IMR-90 (cell line): ENCODE measurements around the gene NOM1. TPM values are rescaled to one million over a fixed set of nuclear protein-coding genes. Genes with fewer than 3 reads are reported as not detected.

Experiments used
- ATAC-seq: fragments of 200-7000 bp; cut with Tn5 transposase; 2 replicates; pipeline ENCODE4 v1.9.1; 2020; ENCODE audit warnings: low read depth, mild to moderate bottlenecking, moderate library complexity
- BruUV-seq: library from RNA; stranded (reverse); fragments of 400-500 nt; replicated peaks from 2 replicates; lab custom pipeline; 2021; lab: Mats Ljungman, UMichigan
- CTCF ChIA-PET: fragments of 300-600 bp; formaldehyde crosslinking; extraction: SDS; loops from one replicate; lab custom pipeline; 2021; ENCODE audit warnings: antibody characterized with exemption; lab: Yijun Ruan, JAX
- POLR2A ChIA-PET: fragments of 300-600 bp; sonication (Branson Sonifier 250); formaldehyde crosslinking; loops from one replicate; lab custom pipeline; 2022; ENCODE audit warnings: antibody characterized with exemption; ENCODE audit not compliant: unreplicated experiment; lab: Charles Lee
- DNase-seq: peaks from one replicate; pipeline ENCODE4 v3.0.0; 2013
- H2AFZ ChIP-seq: replicated peaks from 2 replicates; pipeline ENCODE3; 2013; ENCODE audit warnings: low read length, mild to moderate bottlenecking; ENCODE audit not compliant: poor library complexity
- H2AK5ac ChIP-seq: 2 replicates; pipeline ENCODE4 v1.6.1; 2013; ENCODE audit warnings: low read depth, low read length, inconsistent platforms
- H2AK9ac ChIP-seq: replicated peaks from 2 replicates; pipeline ENCODE3; 2013; ENCODE audit warnings: mild to moderate bottlenecking, low read depth, low read length, moderate library complexity; ENCODE audit not compliant: poor library complexity
- H2BK120ac ChIP-seq: 2 replicates; pipeline ENCODE4 v1.6.1; 2013; ENCODE audit warnings: low read depth, low read length, inconsistent platforms
- H2BK15ac ChIP-seq: 3 replicates; pipeline ENCODE4 v1.6.1; 2013; ENCODE audit warnings: low read depth, low read length, inconsistent platforms
- H2BK20ac ChIP-seq: 2 replicates; pipeline ENCODE4 v1.6.1; 2013; ENCODE audit warnings: low read depth, mild to moderate bottlenecking, inconsistent platforms, low read length, moderate library complexity
- H2BK5ac ChIP-seq: 2 replicates; pipeline ENCODE4 v1.6.1; 2013; ENCODE audit warnings: mild to moderate bottlenecking, low read depth, low read length, inconsistent platforms; ENCODE audit not compliant: poor library complexity, severe bottlenecking
- H3K14ac ChIP-seq: replicated peaks from 2 replicates; pipeline ENCODE4 v1.6.1; 2013; ENCODE audit warnings: low read depth, low read length, inconsistent platforms
- H3K18ac ChIP-seq: 2 replicates; pipeline ENCODE4 v1.6.1; 2013; ENCODE audit warnings: low read depth, low read length, control low read depth
- H3K23ac ChIP-seq: 2 replicates; pipeline ENCODE4 v1.6.1; 2013; ENCODE audit warnings: low read depth, low read length, inconsistent platforms
- H3K27ac ChIP-seq: 2 replicates; pipeline ENCODE4 v1.5.1; 2013; ENCODE audit warnings: mild to moderate bottlenecking, control low read depth, low read length; ENCODE audit not compliant: insufficient read depth
- H3K27me3 ChIP-seq: 2 replicates; pipeline ENCODE4 v1.6.1; 2013; ENCODE audit warnings: low read length; ENCODE audit not compliant: control insufficient read depth, insufficient read depth
- H3K36me3 ChIP-seq: 2 replicates; pipeline ENCODE4 v1.6.1; 2013; ENCODE audit warnings: low read length, mixed read lengths; ENCODE audit not compliant: control insufficient read depth, insufficient read depth
- H3K4ac ChIP-seq: 2 replicates; pipeline ENCODE4 v1.6.1; 2013; ENCODE audit warnings: low read depth, low read length, inconsistent platforms
- H3K4me1 ChIP-seq: 2 replicates; pipeline ENCODE4 v1.6.1; 2013; ENCODE audit warnings: low read length, mixed read lengths; ENCODE audit not compliant: control insufficient read depth, insufficient read depth
- H3K4me2 ChIP-seq: 2 replicates; pipeline ENCODE4 v1.6.1; 2013; ENCODE audit warnings: low read depth, mild to moderate bottlenecking, control low read depth, low read length, moderate library complexity
- H3K4me3 ChIP-seq: 2 replicates; pipeline ENCODE4 v1.5.1; 2013; ENCODE audit warnings: low read depth, mild to moderate bottlenecking, control low read depth, low read length, moderate library complexity; ENCODE audit not compliant: insufficient read depth
- H3K56ac ChIP-seq: 2 replicates; pipeline ENCODE4 v1.6.1; 2013; ENCODE audit warnings: low read length, inconsistent platforms; ENCODE audit not compliant: insufficient read depth; ENCODE audit errors: extremely low read depth
- H3K79me1 ChIP-seq, 2 experiments: 2 replicates each; pipeline ENCODE4 v1.6.1; 2013; ENCODE audit warnings: low read length in 2 of 2, inconsistent platforms in 1 of 2, low read depth in 1 of 2
- H3K9ac ChIP-seq: 2 replicates; pipeline ENCODE4 v1.6.1; 2013; ENCODE audit warnings: low read depth, low read length, control low read depth
- H3K9me1 ChIP-seq: 2 replicates; pipeline ENCODE4 v1.6.1; 2013; ENCODE audit warnings: low read length, inconsistent platforms; ENCODE audit not compliant: insufficient read depth
- H3K9me3 ChIP-seq: 2 replicates; pipeline ENCODE4 v1.6.1; 2013; ENCODE audit warnings: low read length; ENCODE audit not compliant: control insufficient read depth, insufficient read depth
- H4K20me1 ChIP-seq: 2 replicates; pipeline ENCODE4 v1.6.1; 2013; ENCODE audit warnings: low read length, inconsistent platforms; ENCODE audit not compliant: insufficient read depth
- H4K5ac ChIP-seq: 2 replicates; pipeline ENCODE4 v1.6.1; 2013; ENCODE audit warnings: mild to moderate bottlenecking, low read depth, low read length, control low read depth
- H4K8ac ChIP-seq, 2 experiments: 2 replicates each; pipeline ENCODE4 v1.6.1; 2013; ENCODE audit warnings: low read depth in 2 of 2, low read length in 2 of 2, control low read depth in 1 of 2, inconsistent platforms in 1 of 2
- H4K91ac ChIP-seq: 2 replicates; pipeline ENCODE4 v1.6.1; 2013; ENCODE audit warnings: low read depth, low read length, inconsistent platforms; ENCODE audit not compliant: insufficient read depth
- BHLHE40 ChIP-seq: fragments of 150-350 bp; IDR thresholded peaks from 2 replicates; pipeline ENCODE4 v1.6.1; 2016; ENCODE audit warnings: mild to moderate bottlenecking, low read depth, low read length
- CEBPB ChIP-seq: IDR thresholded peaks from 2 replicates; pipeline ENCODE4 v1.6.1; 2012; ENCODE audit warnings: low read depth, low read length, improper control_type of control experiment
- CHD1 ChIP-seq: IDR thresholded peaks from 2 replicates; pipeline ENCODE4 v1.6.1; 2012; ENCODE audit warnings: low read depth, low read length, improper control_type of control experiment
- ELK1 ChIP-seq: fragments of 150-350 bp; IDR thresholded peaks from 2 replicates; pipeline ENCODE4 v1.6.1; 2016; ENCODE audit warnings: low read depth, mild to moderate bottlenecking, low read length, moderate library complexity, borderline replicate concordance
- FOS ChIP-seq: fragments of 150-350 bp; IDR thresholded peaks from 2 replicates; pipeline ENCODE4 v1.6.1; 2016; ENCODE audit warnings: low read depth, low read length
- MAZ ChIP-seq: IDR thresholded peaks from 2 replicates; pipeline ENCODE4 v1.6.1; 2012; ENCODE audit warnings: low read depth, mild to moderate bottlenecking, low read length, improper control_type of control experiment, moderate library complexity, borderline replicate concordance
- MXI1 ChIP-seq: IDR thresholded peaks from 2 replicates; pipeline ENCODE4 v1.6.1; 2012; ENCODE audit warnings: low read depth, mild to moderate bottlenecking, low read length, moderate library complexity, borderline replicate concordance
- NFE2L2 ChIP-seq: fragments of 150-350 bp; IDR thresholded peaks from 2 replicates; pipeline ENCODE4 v1.6.1; 2016; ENCODE audit warnings: low read depth, mild to moderate bottlenecking, low read length
- POLR2A ChIP-seq: IDR thresholded peaks from 2 replicates; pipeline ENCODE4 v1.6.1; 2012; ENCODE audit warnings: mild to moderate bottlenecking, low read depth, low read length
- RCOR1 ChIP-seq: IDR thresholded peaks from 2 replicates; pipeline ENCODE4 v1.6.1; 2012; ENCODE audit warnings: mild to moderate bottlenecking, low read length, improper control_type of control experiment; ENCODE audit not compliant: insufficient replicate concordance
- RFX5 ChIP-seq: IDR thresholded peaks from 2 replicates; pipeline ENCODE4 v1.8.0; 2012; ENCODE audit warnings: low read depth, mild to moderate bottlenecking, low read length, moderate library complexity
- SMC3 ChIP-seq: fragments of 150-350 bp; IDR thresholded peaks from 2 replicates; pipeline ENCODE4 v1.6.1; 2016; ENCODE audit warnings: low read depth, mild to moderate bottlenecking, antibody characterized with exemption, low read length, moderate library complexity
- WGBS, 2 experiments: methylation state at CpG; one replicate each; pipeline versions ENCODE4 v1.1.5 to v1.1.7; 2013; ENCODE audit warnings: missing lambda C conversion rate in 2 of 2; ENCODE audit not compliant: insufficient read length in 1 of 2; ENCODE audit errors: extremely low coverage in 2 of 2; 5-methylcytosine and 5-hydroxymethylcytosine counted together
- dilution Hi-C: fragments of 300-500 bp; cut with HindIII; formaldehyde crosslinking; loops from one replicate; pipeline ENCODE4 v1.14.3; 2018; ENCODE audit warnings: low sequenced_read_pairs; ENCODE audit not compliant: unreplicated experiment
- in situ Hi-C: fragments of 300-500 bp; cut with MboI; formaldehyde crosslinking; loops from 3 replicates; pipeline ENCODE4 v1.14.3; 2019; ENCODE audit warnings: low sequenced_read_pairs, inconsistent platforms, mixed read lengths
- intact Hi-C: fragments of 100-400 bp; cut with micrococcal nuclease; formaldehyde crosslinking; loops from 2 replicates; pipeline ENCODE4 v1.10.0; 2022
- polyA plus RNA-seq, 3 experiments: library from polyadenylated mRNA; depleted of rRNA; stranded (reverse); fragments of >200 nt; gene quantifications; 2 replicates each; pipeline ENCODE4 v1.2.3, GENCODE V29; 2012; ENCODE audit warnings: low replicate concordance in 1 of 3
- total RNA-seq: library from RNA; depleted of rRNA; stranded (reverse); fragments of >200 nt; gene quantifications from 2 replicates; pipeline ENCODE4 v1.2.3, GENCODE V29; 2012
- TF ChIP-seq, protein P1 (sequence below): conservative IDR thresholded peaks from 2 replicates; pipeline ENCODE4 v1.5.1; 2012; ENCODE audit warnings: mild to moderate bottlenecking, low read depth, low read length, improper control_type of control experiment
- TF ChIP-seq, protein P2 (sequence below): fragments of 150-350 bp; IDR thresholded peaks from 2 replicates; pipeline ENCODE4 v1.6.1; 2017; ENCODE audit warnings: mild to moderate bottlenecking, antibody characterized with exemption, low read length, low read depth

NOM1 gene
- total and polyA plus RNA-seq, 2 of the 4 experiments (the other 2 are of a cell fraction), result 15.3 to 15.4 TPM

DNA sequence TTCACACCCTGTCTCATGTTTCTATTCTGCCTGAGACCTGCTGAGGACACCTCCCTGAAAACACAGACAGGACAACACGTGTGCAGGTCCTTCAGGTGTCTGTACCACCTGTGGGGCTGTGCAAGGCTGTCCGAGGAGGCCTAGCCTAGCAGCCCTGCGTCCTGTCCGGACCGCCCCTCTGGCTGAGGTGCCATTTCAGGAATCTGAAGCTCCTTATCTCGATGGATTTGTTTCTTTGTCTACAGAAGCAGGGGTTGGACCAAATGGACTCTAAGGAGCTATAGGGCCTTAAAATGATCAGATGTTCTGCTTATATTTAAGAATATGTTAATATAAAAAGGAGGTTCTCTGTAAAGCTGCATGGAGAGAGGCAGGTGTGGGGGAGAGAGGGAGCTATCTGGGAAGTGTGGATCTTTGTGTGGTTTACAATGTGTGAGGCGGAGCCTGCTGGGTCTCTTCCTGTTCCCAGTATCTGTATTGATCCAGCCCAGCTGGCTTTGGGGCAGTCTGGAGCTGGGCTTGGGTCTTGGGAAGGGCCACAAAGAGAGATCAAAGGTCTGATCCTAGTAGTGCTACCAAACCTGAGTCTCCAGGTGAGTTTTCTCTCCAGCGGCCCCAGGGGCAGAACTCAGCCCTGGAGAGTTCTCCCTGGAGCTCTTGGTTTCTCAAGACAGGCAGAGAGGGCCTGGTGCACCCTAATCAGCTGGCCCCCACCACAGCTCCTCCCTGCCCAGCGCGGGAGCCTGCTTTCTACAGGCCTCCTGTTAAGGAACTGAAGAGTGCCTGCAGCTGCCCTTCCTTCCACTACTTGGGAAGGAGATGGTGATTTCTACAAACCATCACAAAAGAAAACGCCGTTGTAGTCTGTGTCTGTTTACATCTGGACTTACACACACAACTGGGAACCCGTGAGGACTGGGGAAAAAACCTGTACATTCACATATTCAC, 64.4 kb downstream of the NOM1 start:
- Histone ChIP-seq H3K36me3 (no peaks in the 10 kb centered on the region), H2BK5ac (no peak overlapping the region), H2BK120ac (no peak overlapping the region), H3K14ac (no peak overlapping the region), H3K4me2 (no peak overlapping the region), H4K20me1 (no peaks in the 10 kb centered on the region; the same call in 1 of the 2 replicates), H3K9me3 (no peaks in the 10 kb centered on the region), H3K23ac (no peak overlapping the region), H3K27ac (no peak overlapping the region), H4K91ac (no peak overlapping the region), H2AK5ac (no peak overlapping the region), H3K4me1 (no peaks in the 10 kb centered on the region), H3K56ac (no peak overlapping the region), H3K18ac (no peak overlapping the region), H3K27me3 (peaks cover 93% of the 10 kb centered on the region), H2BK15ac (no peak overlapping the region), H2AFZ (no peak overlapping the region), H3K9me1 (no peaks in the 10 kb centered on the region), H3K4me3 (no peak overlapping the region), H2AK9ac (no peak overlapping the region), H3K4ac (no peak overlapping the region), H2BK20ac (no peak overlapping the region), H3K9ac (no peak overlapping the region), H4K5ac (no peak overlapping the region), H3K79me1 (no peaks in the 10 kb centered on the region), H4K8ac (no peak overlapping the region)
- DNase-seq (no peak), ATAC-seq (no peak)
- in situ Hi-C loops (no loop called here), dilution Hi-C loops (no loop called here), intact Hi-C loops (no loop called here)
- no TSS peak for BruUV-seq
- ChIA-PET POLR2A (no interaction called here), CTCF (no interaction called here)
- 0% methylated on average over 3 of the region's 13 CpGs; no CpG with 5 or more reads in 1 of the 2 experiments for WGBS, 2 experiments
- no peak for TF ChIP-seq RFX5
- no peak for TF ChIP-seq MXI1
- TF ChIP-seq SMC3, result no peak
- no peak for TF ChIP-seq BHLHE40
- TF ChIP-seq, protein P1, sequence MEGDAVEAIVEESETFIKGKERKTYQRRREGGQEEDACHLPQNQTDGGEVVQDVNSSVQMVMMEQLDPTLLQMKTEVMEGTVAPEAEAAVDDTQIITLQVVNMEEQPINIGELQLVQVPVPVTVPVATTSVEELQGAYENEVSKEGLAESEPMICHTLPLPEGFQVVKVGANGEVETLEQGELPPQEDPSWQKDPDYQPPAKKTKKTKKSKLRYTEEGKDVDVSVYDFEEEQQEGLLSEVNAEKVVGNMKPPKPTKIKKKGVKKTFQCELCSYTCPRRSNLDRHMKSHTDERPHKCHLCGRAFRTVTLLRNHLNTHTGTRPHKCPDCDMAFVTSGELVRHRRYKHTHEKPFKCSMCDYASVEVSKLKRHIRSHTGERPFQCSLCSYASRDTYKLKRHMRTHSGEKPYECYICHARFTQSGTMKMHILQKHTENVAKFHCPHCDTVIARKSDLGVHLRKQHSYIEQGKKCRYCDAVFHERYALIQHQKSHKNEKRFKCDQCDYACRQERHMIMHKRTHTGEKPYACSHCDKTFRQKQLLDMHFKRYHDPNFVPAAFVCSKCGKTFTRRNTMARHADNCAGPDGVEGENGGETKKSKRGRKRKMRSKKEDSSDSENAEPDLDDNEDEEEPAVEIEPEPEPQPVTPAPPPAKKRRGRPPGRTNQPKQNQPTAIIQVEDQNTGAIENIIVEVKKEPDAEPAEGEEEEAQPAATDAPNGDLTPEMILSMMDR, result no peak
- no peak for TF ChIP-seq RCOR1
- no peak for TF ChIP-seq FOS
- TF ChIP-seq NFE2L2, result no peak
- no peak for TF ChIP-seq MAZ
- no peak for TF ChIP-seq CHD1
- TF ChIP-seq ELK1, result no peak
- TF ChIP-seq, protein P2, sequence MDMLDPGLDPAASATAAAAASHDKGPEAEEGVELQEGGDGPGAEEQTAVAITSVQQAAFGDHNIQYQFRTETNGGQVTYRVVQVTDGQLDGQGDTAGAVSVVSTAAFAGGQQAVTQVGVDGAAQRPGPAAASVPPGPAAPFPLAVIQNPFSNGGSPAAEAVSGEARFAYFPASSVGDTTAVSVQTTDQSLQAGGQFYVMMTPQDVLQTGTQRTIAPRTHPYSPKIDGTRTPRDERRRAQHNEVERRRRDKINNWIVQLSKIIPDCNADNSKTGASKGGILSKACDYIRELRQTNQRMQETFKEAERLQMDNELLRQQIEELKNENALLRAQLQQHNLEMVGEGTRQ, result no peak
- TF ChIP-seq POLR2A, result no peak
- TF ChIP-seq CEBPB, result no peak
